HCT116 (cell line): ENCODE data around the gene RPLP2. TPM values are rescaled to one million over a fixed set of nuclear protein-coding genes. Genes with fewer than 3 reads are reported as not detected.

Experiments used
- EZH2 ChIP-seq: fragments of 200-600 bp; sonication (generic); IDR thresholded peaks from 2 replicates; pipeline ENCODE4 v1.6.1; 2017; ENCODE audit warnings: antibody characterized with exemption, mixed run types
- REST ChIP-seq: IDR thresholded peaks from 2 replicates; pipeline ENCODE4 v1.6.1; 2012; ENCODE audit warnings: low read depth
- SRF ChIP-seq: IDR thresholded peaks from 2 replicates; pipeline ENCODE4 v1.6.1; 2012; ENCODE audit warnings: low read depth
- YY1 ChIP-seq: IDR thresholded peaks from 2 replicates; pipeline ENCODE4 v1.6.1; 2011; ENCODE audit warnings: low read length, low read depth, moderate library complexity, mild to moderate bottlenecking; ENCODE audit not compliant: insufficient replicate concordance; ENCODE audit errors: extremely low read depth
- ZNF274 ChIP-seq: fragments of 200-500 bp; sonication (Bioruptor generic); IDR thresholded peaks from 2 replicates; pipeline ENCODE4 v1.6.1; 2014; ENCODE audit warnings: mild to moderate bottlenecking, low read depth, low read length, inconsistent platforms
- total RNA-seq: library from RNA; stranded (reverse); gene quantifications from one replicate; pipeline ENCODE4 v1.2.1, GENCODE V29; 2021; ENCODE audit not compliant: unreplicated experiment
- TF ChIP-seq, protein P1 (sequence below), 3 experiments: fragments of 200-600 bp in 1 of 3; sonication (generic) in 1 of 3; IDR thresholded peaks in 2 of 3; conservative IDR thresholded peaks in 1 of 3; 2 replicates each; pipeline ENCODE4 v1.5.1; 2012 to 2017; ENCODE audit warnings: low read depth in 2 of 3, low read length in 2 of 3, antibody characterized with exemption in 1 of 3, borderline replicate concordance in 1 of 3, control low read depth in 1 of 3, mild to moderate bottlenecking in 1 of 3, mixed read lengths in 1 of 3, mixed run types in 1 of 3, moderate library complexity in 1 of 3; ENCODE audit not compliant: insufficient read depth in 1 of 3
- TF ChIP-seq, protein P2 (sequence below): IDR thresholded peaks from 2 replicates; pipeline ENCODE4 v1.6.1; 2012

Gene RPLP2
- total RNA-seq, 1 experiment from 2014 or later, result 3,615 TPM

DNA sequence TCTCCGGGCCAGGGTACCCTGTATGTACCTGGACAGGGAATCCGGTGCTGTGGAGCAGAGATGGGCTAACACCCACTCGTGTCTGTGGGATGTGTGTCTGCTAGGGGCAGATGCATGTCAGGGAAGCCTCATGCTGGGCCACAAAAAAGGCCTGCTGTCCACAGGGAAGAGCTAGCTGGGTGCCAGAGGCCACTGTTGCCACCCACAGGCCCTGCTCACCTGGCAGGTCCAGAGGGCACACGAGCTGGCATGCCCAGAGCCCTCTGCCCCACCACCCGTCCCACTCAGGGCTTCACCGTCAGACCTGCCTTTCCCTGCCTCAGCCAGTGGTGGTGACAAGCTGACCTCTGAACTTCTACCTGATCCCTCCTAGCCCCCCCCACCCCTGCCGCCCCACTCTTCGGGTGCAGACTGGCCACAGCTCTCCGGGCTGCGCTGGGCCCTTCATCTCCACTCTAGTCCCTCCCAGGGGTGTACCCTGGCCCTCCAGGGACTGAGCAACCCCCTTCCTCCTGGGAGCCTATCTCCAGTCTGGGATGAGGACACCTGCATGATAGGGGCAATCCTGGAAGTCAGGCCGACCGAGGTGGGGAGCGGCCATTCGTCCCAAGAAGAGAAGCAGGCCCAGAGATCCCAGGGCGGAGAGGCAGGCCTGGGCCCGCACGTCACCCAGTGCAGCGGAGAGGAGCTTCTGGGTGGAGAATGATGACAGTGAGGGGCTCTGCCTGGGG is 13.0 kb upstream of the RPLP2 start (continued):
- TF ChIP-seq, protein P1, sequence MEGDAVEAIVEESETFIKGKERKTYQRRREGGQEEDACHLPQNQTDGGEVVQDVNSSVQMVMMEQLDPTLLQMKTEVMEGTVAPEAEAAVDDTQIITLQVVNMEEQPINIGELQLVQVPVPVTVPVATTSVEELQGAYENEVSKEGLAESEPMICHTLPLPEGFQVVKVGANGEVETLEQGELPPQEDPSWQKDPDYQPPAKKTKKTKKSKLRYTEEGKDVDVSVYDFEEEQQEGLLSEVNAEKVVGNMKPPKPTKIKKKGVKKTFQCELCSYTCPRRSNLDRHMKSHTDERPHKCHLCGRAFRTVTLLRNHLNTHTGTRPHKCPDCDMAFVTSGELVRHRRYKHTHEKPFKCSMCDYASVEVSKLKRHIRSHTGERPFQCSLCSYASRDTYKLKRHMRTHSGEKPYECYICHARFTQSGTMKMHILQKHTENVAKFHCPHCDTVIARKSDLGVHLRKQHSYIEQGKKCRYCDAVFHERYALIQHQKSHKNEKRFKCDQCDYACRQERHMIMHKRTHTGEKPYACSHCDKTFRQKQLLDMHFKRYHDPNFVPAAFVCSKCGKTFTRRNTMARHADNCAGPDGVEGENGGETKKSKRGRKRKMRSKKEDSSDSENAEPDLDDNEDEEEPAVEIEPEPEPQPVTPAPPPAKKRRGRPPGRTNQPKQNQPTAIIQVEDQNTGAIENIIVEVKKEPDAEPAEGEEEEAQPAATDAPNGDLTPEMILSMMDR (IDR thresholded peaks at IDR 0.05 in 2 of 3, conservative IDR thresholded peaks at IDR 0.05 in 1 of 3; ENCODE audit: borderline replicate concordance in 1 of 3, insufficient read depth in 1 of 3, low read depth in 2 of 3, low read length in 2 of 3), result no peak
- TF ChIP-seq SRF (no peak), YY1 (no peak), ZNF274 (no peak), EZH2 (no peak), REST (no peak)
- TF ChIP-seq, protein P2, sequence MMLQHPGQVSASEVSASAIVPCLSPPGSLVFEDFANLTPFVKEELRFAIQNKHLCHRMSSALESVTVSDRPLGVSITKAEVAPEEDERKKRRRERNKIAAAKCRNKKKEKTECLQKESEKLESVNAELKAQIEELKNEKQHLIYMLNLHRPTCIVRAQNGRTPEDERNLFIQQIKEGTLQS, result no peak
